Naive thymus-derived CD4-positive, alpha-beta T cell (primary cell): ENCODE data around the gene HES6. TPM values are rescaled to one million over a fixed set of nuclear protein-coding genes. Genes with fewer than 3 reads are reported as not detected.

Experiments
- ATAC-seq: fragments of 150-1000 bp; cut with Tn5 transposase; 2 replicates; pipeline ENCODE4 v1.10.0; 2021; ENCODE audit warnings: mild to moderate bottlenecking, moderate library complexity
- CTCF ChIA-PET: fragments of 350-600 bp; sonication (Branson Sonifier 250); formaldehyde crosslinking; loops from one replicate; lab custom pipeline; 2021; ENCODE audit warnings: antibody characterized with exemption; lab: Charles Lee
- POLR2A ChIA-PET: fragments of 350-600 bp; sonication (Branson Sonifier 250); formaldehyde crosslinking; loops from one replicate; lab custom pipeline; 2021; ENCODE audit warnings: antibody characterized with exemption, inconsistent platforms; lab: Charles Lee
- DNase-seq, 9 donors: peaks; one replicate each; pipeline versions ENCODE4 v3.0.0 to v3.0.0-alpha.2; 2020 to 2022; ENCODE audit warnings: mixed read lengths in 1 of 9
- H3K27ac ChIP-seq: one replicate; pipeline ENCODE4 v1.7.0; 2013; ENCODE audit warnings: mild to moderate bottlenecking, low read depth, low read length, moderate library complexity
- H3K27me3 ChIP-seq, 2 donors: one replicate each; pipeline ENCODE4 v1.7.0; 2013; ENCODE audit warnings: low read length in 2 of 2, mild to moderate bottlenecking in 2 of 2, moderate library complexity in 2 of 2; ENCODE audit not compliant: control insufficient read depth in 2 of 2, insufficient read depth in 2 of 2
- H3K36me3 ChIP-seq, 3 experiments: 1 replicate in 2 of 3; 2 replicates in 1 of 3; pipeline ENCODE4 v1.7.0; 2013; ENCODE audit warnings: low read length in 3 of 3, mild to moderate bottlenecking in 3 of 3, moderate library complexity in 1 of 3; ENCODE audit not compliant: insufficient read depth in 3 of 3, control insufficient read depth in 2 of 3
- H3K4me1 ChIP-seq, 2 donors: one replicate each; pipeline ENCODE4 v1.7.0; 2013; ENCODE audit warnings: low read length in 2 of 2, mild to moderate bottlenecking in 2 of 2, moderate library complexity in 1 of 2; ENCODE audit not compliant: control insufficient read depth in 2 of 2, insufficient read depth in 2 of 2
- H3K4me3 ChIP-seq: 2 replicates; pipeline ENCODE4 v1.7.0; 2013; ENCODE audit warnings: mild to moderate bottlenecking, low read length
- H3K9me3 ChIP-seq, 3 experiments: 1 replicate in 2 of 3; 2 replicates in 1 of 3; pipeline ENCODE4 v1.7.0; 2013; ENCODE audit warnings: low read length in 3 of 3; ENCODE audit not compliant: control insufficient read depth in 2 of 3
- H3K27ac Mint-ChIP-seq, 9 donors: one replicate each; pipeline ENCODE4 v1.8.0; 2020 to 2022; ENCODE audit warnings: mixed read lengths in 9 of 9, mild to moderate bottlenecking in 8 of 9, moderate library complexity in 5 of 9, inconsistent platforms in 2 of 9
- H3K27me3 Mint-ChIP-seq, 5 donors: one replicate each; pipeline ENCODE4 v1.8.0; 2021 to 2022; ENCODE audit warnings: mixed read lengths in 5 of 5, mild to moderate bottlenecking in 1 of 5
- H3K36me3 Mint-ChIP-seq, 5 donors: one replicate each; pipeline ENCODE4 v1.8.0; 2020 to 2022; ENCODE audit warnings: mixed read lengths in 5 of 5, mild to moderate bottlenecking in 3 of 5, inconsistent platforms in 1 of 5
- H3K4me1 Mint-ChIP-seq, 7 donors: one replicate each; pipeline ENCODE4 v1.8.0; 2020 to 2022; ENCODE audit warnings: mixed read lengths in 7 of 7, mild to moderate bottlenecking in 3 of 7, inconsistent platforms in 1 of 7
- H3K4me3 Mint-ChIP-seq, 10 donors: one replicate each; pipeline ENCODE4 v1.8.0; 2020 to 2022; ENCODE audit warnings: mild to moderate bottlenecking in 10 of 10, mixed read lengths in 10 of 10, moderate library complexity in 6 of 10, inconsistent platforms in 2 of 10
- H3K9me3 Mint-ChIP-seq, 11 donors: one replicate each; pipeline ENCODE4 v1.8.0; 2020 to 2022; ENCODE audit warnings: mixed read lengths in 11 of 11, mild to moderate bottlenecking in 4 of 11, inconsistent platforms in 1 of 11, moderate library complexity in 1 of 11
- intact Hi-C, 2 donors: fragments of 100-400 bp; cut with micrococcal nuclease; formaldehyde crosslinking; loops; one replicate each; pipeline ENCODE4 v1.15.1; 2023
- polyA plus RNA-seq, 2 donors: library from polyadenylated mRNA; unstranded; fragments of 300-500 nt; fragmentation: Illumina TruSeq; gene quantifications; one replicate each; pipeline ENCODE4 v1.2.3, GENCODE V29; 2021
- total RNA-seq, 6 experiments: library from RNA in 5 of 6; stranded (reverse) in 5 of 6; gene quantifications; 1 replicate in 5 of 6; 2 replicates in 1 of 6; pipeline ENCODE4 v1.2.3 and lab custom pipeline; 2021 to 2026

HES6 gene
- total and polyA plus RNA-seq, 7 experiments from 2014 or later: 0.61 to 2.7 (median 1.3) TPM

DNA sequence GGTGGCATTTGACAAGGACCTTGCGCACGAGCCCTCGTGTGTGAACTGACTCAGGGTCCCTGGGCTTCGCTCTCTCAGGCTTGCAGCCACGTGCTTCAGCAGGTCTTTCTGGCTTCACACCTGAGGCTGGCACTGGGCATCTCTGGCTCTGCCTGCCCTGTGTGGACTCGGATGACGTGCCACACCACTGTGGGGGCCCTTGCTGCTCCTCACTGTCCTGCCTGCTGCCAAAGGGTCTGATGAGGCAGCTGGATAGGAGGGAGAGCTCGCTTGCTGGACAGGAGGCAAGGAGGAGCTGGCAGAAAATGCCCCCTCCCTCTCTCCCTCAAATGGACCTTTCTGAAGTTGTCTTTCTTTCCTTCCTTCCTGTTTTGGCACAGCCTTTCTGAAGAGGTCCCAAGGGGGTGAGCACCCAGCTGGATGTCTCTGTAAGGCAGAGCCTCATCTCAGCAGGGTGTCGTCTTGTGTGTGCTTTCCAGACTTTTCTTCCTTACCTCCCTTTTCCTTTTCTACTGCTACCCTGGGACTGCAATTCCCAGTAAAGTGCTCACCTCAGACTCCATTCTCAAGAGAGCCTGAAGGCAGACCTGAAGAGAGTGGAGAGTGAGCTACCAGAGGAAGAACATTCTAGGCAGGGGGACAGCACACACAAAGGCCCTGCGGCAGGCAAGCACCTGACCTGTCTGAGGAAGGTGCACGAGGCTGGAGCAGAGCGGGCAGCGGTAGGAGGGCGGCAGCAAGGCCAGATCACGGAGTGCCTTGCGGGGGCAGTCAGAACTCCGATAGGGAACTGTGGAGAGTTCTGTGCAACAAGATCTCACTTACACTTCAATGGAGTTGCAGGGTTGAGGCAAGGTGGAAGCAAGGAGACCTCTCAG lies 43.3 kb upstream of the HES6 start:
- no peak overlapping the region for H3K27ac ChIP-seq
- ATAC-seq (no peak), DNase-seq (no peak)
- H3K4me3 ChIP-seq: no peak overlapping the region
- H3K4me1 ChIP-seq: peaks cover 9 to 13% of the 10 kb centered on the region in 2 donors
- H3K36me3 Mint-ChIP-seq: peaks cover 0 to 3% (median 0%) of the 10 kb centered on the region in 5 donors
- H3K27me3 ChIP-seq: no peaks in the 10 kb centered on the region
- peaks cover 20 to 70% (median 54%) of the 10 kb centered on the region in 7 donors for H3K4me1 Mint-ChIP-seq
- POLR2A ChIA-PET: no interaction called here
- peak overlapping the region in 4 of 9 donors; percentile 3 to 32 (median 23) for H3K27ac Mint-ChIP-seq
- peaks cover 0 to 2% (median 0%) of the 10 kb centered on the region in 11 donors for H3K9me3 Mint-ChIP-seq
- peaks cover 0 to 8% (median 0%) of the 10 kb centered on the region in 3 experiments for H3K36me3 ChIP-seq
- CTCF ChIA-PET: no interaction called here
- H3K4me3 Mint-ChIP-seq: peak overlapping the region in 2 of 10 donors; percentile 0 to 29
- H3K27me3 Mint-ChIP-seq: no peaks in the 10 kb centered on the region
- intact Hi-C loops: loop anchor here in 1 of 2 donors (10.0 kb wide), 1 partner anchor 1742 kb away; the partner anchor contains the start of gene NDUFA10
- no peaks in the 10 kb centered on the region for H3K9me3 ChIP-seq

DNA sequence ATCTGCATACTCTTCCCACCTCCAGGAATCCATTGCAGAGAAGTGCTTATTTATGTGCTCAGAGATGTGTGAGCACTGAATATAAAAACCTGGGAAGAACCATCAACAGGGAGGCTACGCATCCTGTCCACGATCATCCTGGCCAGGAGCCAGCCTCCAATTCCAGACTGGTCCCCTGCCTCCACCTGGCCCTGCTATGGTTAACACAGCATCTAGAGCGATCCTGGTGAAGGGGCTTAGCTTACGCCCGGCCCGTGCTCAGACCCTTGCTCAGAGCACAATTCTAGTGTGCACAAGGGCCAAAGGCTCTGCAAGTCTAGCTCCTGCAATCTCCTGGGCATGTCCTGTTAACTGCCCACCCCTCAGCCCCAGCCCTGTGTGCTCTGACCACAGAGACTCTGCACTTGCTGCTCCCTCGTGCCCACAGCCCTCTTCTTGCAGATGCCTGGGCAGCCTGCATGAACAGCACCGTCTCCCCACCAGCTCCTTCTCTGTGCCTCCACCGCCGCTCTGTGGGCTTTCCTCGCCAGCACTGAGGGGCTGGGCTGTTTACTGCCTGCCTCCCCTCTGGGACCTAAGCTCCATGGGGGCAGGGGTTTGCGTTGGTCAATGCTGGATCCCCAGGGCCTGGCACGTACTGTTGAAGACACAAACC lies 42.1 kb upstream of the HES6 start:
- intact Hi-C loops: loop anchor here in 1 of 2 donors (10.0 kb wide), 1 partner anchor 1743 kb away; the partner anchor contains the start of gene NDUFA10
- peaks cover 0 to 2% (median 0%) of the 10 kb centered on the region in 11 donors for H3K9me3 Mint-ChIP-seq
- no peak for ATAC-seq

DNA sequence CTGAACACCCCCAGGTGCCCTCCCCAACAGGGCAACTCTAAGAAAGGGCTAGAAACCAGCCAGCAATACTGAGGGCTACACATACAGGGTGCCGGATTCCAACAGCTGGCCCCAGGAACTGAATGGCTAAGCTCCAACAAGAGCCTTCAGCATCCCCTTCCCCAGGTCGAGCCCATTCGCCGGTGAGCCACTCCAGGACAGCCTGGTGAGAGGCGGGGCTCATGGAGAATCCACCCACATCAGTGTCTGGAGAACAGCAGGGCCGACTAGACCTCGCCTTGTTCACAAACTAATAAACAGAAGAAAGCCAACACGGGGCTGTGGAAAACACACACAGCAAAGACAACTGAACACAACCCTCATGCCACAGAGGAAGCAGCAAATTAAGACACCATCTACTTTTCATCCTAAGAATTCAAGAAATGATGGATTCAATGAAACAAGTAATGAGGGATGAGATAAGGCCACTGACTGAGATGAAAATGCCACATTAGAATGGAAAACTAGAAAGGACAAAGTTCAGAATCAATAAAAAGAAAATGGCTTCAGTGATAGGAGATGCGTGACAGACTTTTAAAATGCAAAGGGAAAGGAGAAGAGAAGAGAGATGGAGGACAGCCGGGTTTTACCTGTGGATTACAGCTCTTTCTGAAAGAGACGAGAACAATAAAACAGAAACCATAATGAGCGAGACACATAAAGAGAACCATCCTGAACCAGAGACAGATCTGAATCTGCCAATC lies 40.4 kb upstream of the HES6 start:
- Mint-ChIP-seq H3K4me3 (no peak overlapping the region), H3K27me3 (no peaks in the 10 kb centered on the region), H3K27ac (peak overlapping the region in 1 of 9 donors; percentile 19), H3K4me1 (peaks cover 4 to 44% (median 41%) of the 10 kb centered on the region in 7 donors), H3K9me3 (peaks cover 0 to 2% (median 0%) of the 10 kb centered on the region in 11 donors), H3K36me3 (peaks cover 0 to 12% (median 4%) of the 10 kb centered on the region in 5 donors)
- Histone ChIP-seq H3K9me3 (no peaks in the 10 kb centered on the region), H3K4me3 (no peak overlapping the region), H3K27me3 (no peaks in the 10 kb centered on the region), H3K4me1 (no peaks in the 10 kb centered on the region), H3K36me3 (peaks cover 0 to 34% (median 4%) of the 10 kb centered on the region in 3 experiments), H3K27ac (no peak overlapping the region)
- ChIA-PET POLR2A (no interaction called here), CTCF (no interaction called here)
- ATAC-seq: no peak
- DNase-seq: no peak
- intact Hi-C loops: loop anchor here in 1 of 2 donors (10.0 kb wide), 1 partner anchor 1745 kb away; the partner anchor contains the start of gene NDUFA10

More for the DNA sequence above, 42.1 kb upstream of the HES6 start:
- peaks cover 0 to 7% (median 0%) of the 10 kb centered on the region in 5 donors for H3K36me3 Mint-ChIP-seq
- DNase-seq: no peak
- Histone ChIP-seq H3K27ac (no peak overlapping the region), H3K36me3 (peaks cover 0 to 17% (median 0%) of the 10 kb centered on the region in 3 experiments), H3K9me3 (no peaks in the 10 kb centered on the region), H3K4me1 (peaks cover 0 to 1% of the 10 kb centered on the region in 2 donors), H3K4me3 (no peak overlapping the region), H3K27me3 (no peaks in the 10 kb centered on the region)
- H3K27ac Mint-ChIP-seq: peak overlapping the region in 1 of 9 donors; percentile 28
- peaks cover 11 to 61% (median 51%) of the 10 kb centered on the region in 7 donors for H3K4me1 Mint-ChIP-seq
- no peak overlapping the region for H3K4me3 Mint-ChIP-seq
- H3K27me3 Mint-ChIP-seq: no peaks in the 10 kb centered on the region
- POLR2A ChIA-PET: no interaction called here
- CTCF ChIA-PET: no interaction called here

GRCh38 chr2:238279324-238279682 lies 39.5 kb upstream of the HES6 start:
- Histone ChIP-seq H3K9me3 (no peaks in the 10 kb centered on the region), H3K4me3 (no peak overlapping the region), H3K27ac (no peak overlapping the region), H3K4me1 (no peaks in the 10 kb centered on the region), H3K36me3 (peaks cover 0 to 44% (median 8%) of the 10 kb centered on the region in 3 experiments), H3K27me3 (no peaks in the 10 kb centered on the region)
- CTCF ChIA-PET: no interaction called here
- POLR2A ChIA-PET: no interaction called here
- H3K36me3 Mint-ChIP-seq: peaks cover 0 to 20% (median 8%) of the 10 kb centered on the region in 5 donors
- no peaks in the 10 kb centered on the region for H3K27me3 Mint-ChIP-seq
- ATAC-seq (no peak), DNase-seq (no peak)
- no peak overlapping the region for H3K4me3 Mint-ChIP-seq
- peaks cover 4 to 41% (median 35%) of the 10 kb centered on the region in 7 donors for H3K4me1 Mint-ChIP-seq
- H3K9me3 Mint-ChIP-seq: peaks cover 0 to 2% (median 0%) of the 10 kb centered on the region in 11 donors
- intact Hi-C loops: no loop called here
- H3K27ac Mint-ChIP-seq: no peak overlapping the region

DNA sequence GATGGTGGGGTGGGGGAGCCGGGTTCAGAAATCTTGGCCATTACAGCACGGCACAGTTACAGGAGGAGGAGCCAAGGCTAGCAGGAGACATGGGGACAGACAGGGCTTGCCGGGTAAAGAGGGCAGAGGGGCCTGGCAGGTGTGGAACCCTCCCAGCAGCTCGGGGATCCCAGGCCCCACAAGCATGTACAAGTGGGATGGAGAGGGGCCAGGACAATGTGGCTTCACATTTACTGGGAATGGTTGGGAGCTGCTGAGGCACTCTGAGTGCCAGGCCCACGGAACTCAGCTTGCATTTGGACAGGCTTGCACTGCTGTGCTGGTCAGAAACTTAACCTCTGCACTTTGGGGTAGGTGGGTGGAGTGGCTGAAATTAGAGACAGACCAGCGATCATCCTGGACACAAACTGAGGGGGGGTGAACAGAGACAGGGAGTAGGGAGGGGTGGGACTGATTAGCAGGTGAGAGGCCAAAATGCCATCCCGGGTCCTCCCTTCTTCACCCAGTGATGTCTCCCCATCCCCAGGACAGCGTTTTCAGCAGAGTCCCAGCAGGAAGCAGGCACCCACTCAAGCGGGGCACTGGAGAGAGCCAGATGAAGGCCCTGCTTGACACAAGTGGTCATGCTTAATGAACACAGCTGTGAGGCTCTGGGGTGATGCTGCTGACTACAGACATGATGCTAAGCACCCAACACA lies 38.9 kb upstream of the HES6 start:
- H3K9me3 ChIP-seq: no peaks in the 10 kb centered on the region
- H3K4me1 ChIP-seq: no peaks in the 10 kb centered on the region
- H3K27me3 Mint-ChIP-seq: no peaks in the 10 kb centered on the region
- no peak overlapping the region for H3K4me3 Mint-ChIP-seq
- ChIA-PET CTCF (no interaction called here), POLR2A (interaction anchor here (1.8 kb wide), 1 partner anchor 11 kb away, joined by 4 read pairs; no protein-coding TSS in a partner anchor)
- no peak overlapping the region for H3K4me3 ChIP-seq
- peaks cover 4 to 36% (median 30%) of the 10 kb centered on the region in 7 donors for H3K4me1 Mint-ChIP-seq
- H3K36me3 ChIP-seq: peaks cover 0 to 48% (median 8%) of the 10 kb centered on the region in 3 experiments
- H3K27ac ChIP-seq: no peak overlapping the region
- H3K27me3 ChIP-seq: no peaks in the 10 kb centered on the region
- DNase-seq (no peak), ATAC-seq (no peak)
- H3K27ac Mint-ChIP-seq: peak overlapping the region in 1 of 9 donors; percentile 28
- peaks cover 0 to 2% (median 0%) of the 10 kb centered on the region in 11 donors for H3K9me3 Mint-ChIP-seq
- H3K36me3 Mint-ChIP-seq: peaks cover 0 to 25% (median 8%) of the 10 kb centered on the region in 5 donors
- intact Hi-C loops: no loop called here
